Stimulated activated CD8-positive, alpha-beta memory T cell treated with anti-CD3 and anti-CD28 coated beads, Interleukin-12 subunit alpha, Interleukin-12 subunit beta, amount 100 ng/mL, for 4 hours (primary cell): ENCODE results near the gene IKZF4.
A peak's percentile ranks its signal among the peaks of the same experiment; 100 is the strongest.
"Not testable (repeated sequence)": the region's sequence is repeated elsewhere in the genome, so short reads cannot be mapped to it uniquely, and the experiment has no call there.

Source experiments
- DNase-seq: peaks from one replicate; pipeline ENCODE4 v3.0.0-alpha.2; 2020; ENCODE audit warnings: low read depth

IKZF4 gene

GRCh38 chr12:56020423-56021184 is at the start of gene IKZF4:
Gene IKZF4 (plus strand): TSS chr12:56021043. CDS start chr12:56021494, 451 bp downstream.
- no peak for DNase-seq

- DNase-seq, result no peak
Measured at GRCh38 chr12:55972042-55972441, 48.8 kb upstream of the IKZF4 start.

DNA sequence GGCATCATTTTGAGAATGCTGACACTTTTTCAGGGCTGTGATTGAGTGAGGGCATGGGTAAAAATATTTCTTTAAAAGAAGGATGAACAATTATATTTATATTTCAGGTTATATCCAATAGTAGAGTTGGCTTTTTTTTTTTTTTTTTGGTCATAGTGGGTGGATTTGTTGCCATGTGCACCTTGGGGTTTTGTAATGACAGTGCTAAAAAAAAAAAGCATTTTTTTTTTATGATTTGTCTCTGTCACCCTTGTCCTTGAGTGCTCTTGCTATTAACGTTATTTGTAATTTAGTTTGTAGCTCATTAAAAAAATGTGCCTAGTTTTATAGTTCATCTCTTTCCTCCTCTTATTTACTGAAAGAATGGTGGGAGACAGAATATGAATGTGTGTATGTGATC is 48.4 kb upstream of the IKZF4 start:
- DNase-seq, result no peak

DNA sequence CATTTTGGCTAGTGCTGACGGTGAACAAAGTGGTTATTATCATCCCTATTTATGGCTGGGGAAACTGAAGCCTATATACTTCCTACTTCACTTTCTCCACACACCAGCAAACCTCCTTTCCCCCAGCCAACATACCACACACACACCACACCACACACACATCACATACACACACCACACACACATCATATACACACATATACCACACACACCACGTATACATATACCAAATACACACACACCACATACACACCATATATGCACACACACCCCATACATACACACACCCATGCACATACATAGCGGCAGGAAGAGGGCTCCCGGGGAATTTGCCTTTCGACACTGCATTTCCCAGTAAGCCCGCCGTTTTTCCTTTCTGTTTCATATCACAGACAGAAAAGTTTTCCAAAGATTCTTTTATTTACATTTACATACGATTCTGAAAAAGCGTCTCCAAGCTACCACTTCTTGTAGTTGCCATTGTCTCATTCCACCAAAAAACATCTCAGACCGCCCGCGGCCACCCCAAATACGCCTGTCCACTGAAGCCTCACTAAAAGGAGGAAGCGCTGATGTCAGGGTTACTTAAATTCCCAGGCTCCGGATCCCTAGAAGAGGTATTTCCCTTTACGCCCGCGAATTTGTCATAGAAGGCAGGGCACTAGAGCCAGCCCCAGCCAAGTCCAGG is 47.8 kb upstream of the IKZF4 start:
- no peak for DNase-seq

DNA sequence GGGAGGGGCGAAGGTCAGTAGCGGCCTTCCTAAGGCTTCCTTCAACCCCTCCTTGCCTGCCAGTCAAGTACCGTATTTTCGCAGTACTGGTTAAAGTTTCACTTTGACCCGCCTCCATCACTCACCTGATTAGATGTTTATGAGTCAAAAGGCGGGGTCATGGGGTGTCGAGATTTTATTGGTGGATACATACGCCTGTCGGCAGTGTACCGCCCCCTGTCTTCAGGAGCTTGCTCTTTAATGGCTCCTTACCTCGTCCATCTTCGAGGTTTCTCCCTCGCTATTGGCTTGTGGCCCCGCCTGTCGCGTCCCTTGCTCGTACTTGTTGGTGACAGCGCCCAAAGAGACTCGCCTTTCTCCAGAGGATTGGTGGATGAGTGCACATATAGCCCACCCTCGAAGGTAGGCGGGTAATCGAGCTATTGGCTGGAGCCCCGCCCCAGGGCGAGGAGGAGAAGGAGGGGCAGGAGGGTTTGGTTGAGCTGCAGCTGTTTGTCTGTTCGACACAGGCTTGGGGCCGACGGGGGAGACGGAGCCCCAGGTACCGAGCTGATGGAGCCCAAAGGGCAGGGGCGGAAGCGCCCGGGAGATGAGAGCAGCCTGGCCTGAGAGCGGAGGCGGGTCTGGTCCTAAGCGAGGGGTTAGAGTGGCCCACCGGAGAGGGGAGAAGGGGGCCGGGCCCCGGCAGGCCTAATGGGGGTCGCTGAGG is 47.1 kb upstream of the IKZF4 start, which contains the start of gene RAB5B:
RAB5B (plus strand) TSS at position 480 of the 709 bp plus-strand sequence. CDS start 12,883 bp downstream, outside the sequence.
- DNase-seq, result peak; percentile 92

DNA sequence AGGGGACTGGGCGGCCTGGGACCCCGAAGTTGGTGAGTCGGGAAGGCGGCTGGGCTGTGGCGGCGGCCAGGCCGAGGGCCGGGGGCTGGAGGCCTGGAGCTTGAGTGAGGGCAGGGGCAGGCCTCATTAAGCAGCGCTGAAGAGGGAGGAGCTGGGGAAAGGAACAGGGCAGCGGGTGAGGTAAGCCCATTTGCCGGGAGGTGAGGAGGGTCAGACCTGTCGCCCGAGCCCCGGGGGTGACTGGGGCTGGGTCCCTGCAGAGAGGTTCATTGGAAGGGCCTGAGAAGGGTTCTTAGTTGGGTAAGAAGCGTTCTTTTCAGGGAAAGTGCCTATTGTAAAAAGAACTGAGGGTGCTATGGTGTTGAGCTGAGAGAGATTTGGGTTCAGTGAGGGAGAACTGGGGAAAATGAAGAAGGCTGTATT is 46.5 kb upstream of the IKZF4 start:
- DNase-seq, result no peak

GRCh38 chr12:55978393-55978792 is 42.5 kb upstream of the IKZF4 start:
- DNase-seq, result no peak

DNA sequence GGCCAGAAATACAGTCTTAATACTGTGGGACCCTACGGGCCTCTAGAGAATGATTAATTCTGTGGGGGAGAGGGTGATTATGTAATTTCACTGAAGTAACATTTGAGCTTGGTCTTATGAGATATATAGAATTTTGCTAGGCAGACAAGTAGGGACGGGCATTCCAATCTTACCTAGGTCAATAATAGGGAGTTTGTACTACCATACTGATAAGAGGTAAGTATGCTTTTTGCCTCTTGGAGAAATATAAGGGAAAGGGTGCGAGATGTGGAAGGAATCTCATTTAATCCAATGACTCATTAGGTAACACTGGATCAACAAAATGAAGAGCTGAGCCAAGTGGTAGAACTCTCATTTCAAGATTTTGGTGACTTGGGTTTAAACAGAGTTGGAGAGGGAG is 41.8 kb upstream of the IKZF4 start:
- DNase-seq, result no peak

- not testable (repeated sequence) for DNase-seq
Measured at GRCh38 chr12:55981882-55982281, 39.0 kb upstream of the IKZF4 start.

DNA sequence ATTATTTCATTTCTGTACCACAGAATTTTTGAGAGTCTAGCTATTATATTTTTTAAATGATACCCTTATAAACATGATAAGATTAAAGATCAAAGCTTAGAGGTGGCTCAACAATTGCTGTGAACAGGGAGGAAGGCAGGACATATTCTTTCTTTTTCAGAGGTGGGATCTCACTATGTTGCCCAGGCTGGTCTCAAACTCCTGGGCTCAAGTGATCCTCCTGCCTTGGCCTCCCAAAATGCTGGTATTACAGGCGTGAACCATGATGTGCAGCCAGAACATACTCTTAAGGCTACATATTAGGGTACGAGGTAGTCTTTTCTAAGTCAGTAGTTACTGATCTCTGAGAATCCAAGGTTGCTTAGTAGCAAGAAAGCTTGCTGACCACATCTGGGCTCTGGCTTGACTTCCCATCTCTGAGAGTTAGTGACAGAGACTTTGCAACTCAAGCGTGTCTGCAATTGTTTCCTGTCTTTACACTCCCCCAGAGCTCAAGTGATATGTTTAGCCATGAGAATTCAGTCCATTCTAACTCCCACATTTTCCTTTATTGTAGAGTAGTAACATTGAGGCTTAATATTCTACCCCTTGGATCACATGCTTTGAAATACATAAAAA is 38.4 kb upstream of the IKZF4 start:
- no peak for DNase-seq

GRCh38 chr12:55983232-55983842 is 37.5 kb upstream of the IKZF4 start:
- no peak for DNase-seq

DNA sequence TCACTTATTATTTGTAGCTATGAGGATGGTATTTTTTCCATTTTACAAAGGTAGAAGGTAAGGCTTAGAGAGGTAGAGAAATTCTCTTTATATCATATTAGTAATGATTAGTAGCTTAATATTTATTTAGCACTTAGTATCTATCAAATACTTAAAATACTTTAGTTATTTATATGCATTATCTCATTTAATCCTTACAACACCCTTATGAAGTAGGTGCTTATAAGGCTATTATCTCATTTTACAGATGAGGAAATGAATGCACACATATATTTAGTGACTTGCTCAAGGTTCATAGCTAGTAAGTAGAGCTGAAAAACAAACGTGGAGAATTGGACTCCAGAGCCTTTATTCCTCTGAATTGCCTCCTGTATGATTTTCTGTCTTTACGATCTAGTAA is 36.0 kb upstream of the IKZF4 start:
- DNase-seq, result no peak

GRCh38 chr12:55985341-55985740 is 35.5 kb upstream of the IKZF4 start:
- no peak for DNase-seq

DNA sequence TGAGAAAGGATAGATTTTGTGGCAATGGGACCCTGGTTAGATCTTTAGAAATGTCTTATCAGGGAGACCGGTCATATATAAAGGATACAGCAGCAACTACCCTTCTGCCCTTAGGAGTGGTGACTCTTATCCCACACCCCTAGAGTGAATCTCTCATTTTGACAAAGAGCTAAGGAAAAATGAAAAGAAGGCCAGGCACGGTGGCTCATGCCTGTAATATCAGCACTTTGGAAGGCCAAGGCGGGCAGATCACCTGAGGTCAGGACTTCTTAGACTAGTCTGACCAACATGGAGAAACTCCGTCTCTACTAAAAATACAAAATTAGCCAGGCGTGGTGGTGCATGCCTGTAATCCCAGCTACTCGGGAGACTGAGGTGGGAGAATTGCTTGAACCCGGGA is 34.9 kb upstream of the IKZF4 start:
- not testable (repeated sequence) for DNase-seq

DNA sequence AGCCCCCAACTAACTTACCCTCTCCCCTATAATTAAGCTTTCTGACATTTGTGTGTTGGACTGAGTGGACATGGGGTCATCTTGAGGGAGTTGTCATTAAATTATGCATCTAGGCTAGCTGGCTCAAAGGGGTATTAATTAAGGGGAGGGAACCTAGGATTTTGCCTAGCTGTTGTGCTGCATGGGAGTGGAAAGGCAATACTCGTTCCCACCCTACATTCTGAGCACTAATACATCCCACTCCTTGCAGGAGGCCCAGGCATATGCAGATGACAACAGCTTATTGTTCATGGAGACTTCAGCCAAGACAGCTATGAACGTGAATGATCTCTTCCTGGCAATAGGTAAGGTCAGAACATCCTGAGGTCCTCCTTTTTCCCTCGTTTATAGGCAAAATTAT is 29.7 kb upstream of the IKZF4 start:
- DNase-seq, result no peak

DNA sequence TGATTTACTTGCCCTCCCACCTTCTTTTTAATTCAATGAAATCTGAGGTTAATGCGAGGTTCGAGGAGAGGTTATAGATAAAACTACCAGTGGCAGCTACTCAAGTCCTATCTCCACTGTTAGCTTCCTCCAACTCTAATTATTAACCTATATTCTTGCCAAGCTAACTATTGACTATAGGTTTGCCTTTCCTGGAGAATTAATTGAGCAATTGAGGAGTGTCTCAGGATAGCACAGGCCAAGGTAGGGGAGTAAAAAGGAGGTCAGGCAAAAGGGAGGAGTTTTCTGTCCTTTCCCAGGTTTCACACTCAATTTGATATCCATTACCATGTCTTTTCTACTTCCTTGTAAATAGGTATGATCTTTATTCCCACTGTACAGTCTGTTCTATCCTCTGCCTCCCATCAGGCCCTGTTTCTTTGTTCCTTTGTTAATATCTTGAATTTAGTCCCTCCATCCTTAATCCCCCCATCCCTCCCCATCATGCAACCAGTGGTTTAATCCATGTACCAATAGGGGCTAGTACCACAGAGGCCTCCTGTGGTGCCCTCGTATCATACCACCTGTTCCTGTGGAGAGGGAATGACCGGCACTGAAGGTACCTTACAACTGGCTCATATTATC is 27.5 kb upstream of the IKZF4 start:
- no peak for DNase-seq

- no peak for DNase-seq
Measured at GRCh38 chr12:55995366-55995765, 25.5 kb upstream of the IKZF4 start.

GRCh38 chr12:55996201-55996714 is 24.6 kb upstream of the IKZF4 start:
- peak; percentile 28 for DNase-seq

DNA sequence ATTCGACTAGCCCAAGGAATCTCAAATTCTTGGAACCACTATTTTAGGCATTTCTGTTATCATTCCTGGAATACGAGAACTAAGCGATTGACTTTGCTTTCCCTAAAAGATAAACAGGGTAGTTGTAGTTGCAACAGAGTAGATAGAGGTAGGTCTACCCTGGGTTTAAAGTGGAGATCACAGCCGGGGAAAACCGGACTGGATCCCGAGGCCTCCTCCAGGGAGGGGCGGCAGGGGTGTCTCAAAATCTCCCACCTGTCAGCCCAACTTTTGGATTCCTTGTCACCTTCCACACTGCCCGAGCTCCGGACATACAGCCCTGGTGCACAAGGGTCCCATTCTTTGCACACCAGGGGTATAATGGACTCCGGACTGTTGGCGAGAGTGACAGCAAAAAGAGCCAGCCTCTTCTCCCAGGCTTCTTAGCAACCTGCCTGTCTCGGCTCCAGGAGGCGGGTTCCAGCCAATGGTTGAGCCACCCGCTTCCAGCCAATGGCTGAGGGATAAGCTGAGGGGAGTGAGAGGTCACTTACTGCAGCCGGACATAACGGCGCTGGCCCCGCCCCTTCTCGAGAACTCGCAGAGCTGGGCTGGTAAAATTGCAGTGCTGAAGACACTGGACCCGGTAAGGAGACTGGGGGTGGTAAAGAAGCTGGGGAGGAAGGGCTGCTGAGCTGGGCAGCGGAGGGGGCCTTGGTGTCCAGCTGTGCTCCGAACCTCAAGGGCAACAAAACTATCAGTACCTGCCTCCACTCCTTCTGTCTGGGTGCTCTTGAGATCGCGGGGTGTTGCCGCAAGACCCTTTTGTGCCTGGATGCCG is 23.9 kb upstream of the IKZF4 start, which contains the start of gene SUOX:
SUOX (plus strand) TSS at position 562 of the 820 bp plus-strand sequence. CDS start 4,946 bp downstream, outside the sequence.
- DNase-seq, result no peak

DNA sequence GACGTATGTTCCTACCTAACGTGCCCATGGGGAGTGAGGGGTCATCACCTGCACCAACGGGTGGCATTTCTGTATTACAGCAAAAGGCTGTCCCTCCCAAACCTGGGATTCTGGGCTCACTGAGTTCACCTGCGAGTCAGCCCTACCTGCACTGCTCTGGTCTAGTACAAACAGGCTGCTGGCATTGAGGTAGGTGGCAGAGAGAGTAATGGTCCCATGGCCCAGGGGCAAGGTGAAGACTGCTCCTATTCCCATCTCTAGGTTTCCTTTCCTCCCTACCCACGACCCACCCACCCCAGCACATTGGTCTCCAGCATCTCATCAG is 23.3 kb upstream of the IKZF4 start:
- no peak for DNase-seq
